ENCODE measurements around the gene CLEC7A. TPM values are rescaled to one million over a fixed set of nuclear protein-coding genes. Genes with fewer than 3 reads are reported as not detected.
A peak's percentile ranks its signal among the peaks of the same experiment; 100 is the strongest.

Gene CLEC7A
- total RNA-seq, 2 donors from 2014 or later = 4.2 to 7.9 TPM

DNA sequence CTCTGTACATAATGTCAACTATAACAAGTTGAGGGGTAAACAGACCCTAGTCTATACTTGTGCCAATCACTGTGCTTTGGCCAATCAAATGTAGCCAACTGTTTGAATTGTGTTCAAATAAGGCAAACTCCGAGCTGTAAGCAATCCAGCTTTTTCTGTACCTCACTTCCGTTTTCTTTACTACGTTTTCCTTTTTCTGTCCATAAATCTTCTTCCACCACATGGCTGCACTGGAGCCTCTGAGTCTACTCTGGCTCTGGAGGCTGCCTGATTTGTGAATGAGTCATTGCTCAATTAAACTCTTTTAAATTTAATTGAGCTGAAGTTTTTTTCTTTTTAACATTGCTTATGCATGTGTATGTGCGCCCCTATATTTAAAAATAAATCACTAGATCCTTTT lies 60.9 kb downstream of the CLEC7A start:
- TF ChIP-seq, protein P1, sequence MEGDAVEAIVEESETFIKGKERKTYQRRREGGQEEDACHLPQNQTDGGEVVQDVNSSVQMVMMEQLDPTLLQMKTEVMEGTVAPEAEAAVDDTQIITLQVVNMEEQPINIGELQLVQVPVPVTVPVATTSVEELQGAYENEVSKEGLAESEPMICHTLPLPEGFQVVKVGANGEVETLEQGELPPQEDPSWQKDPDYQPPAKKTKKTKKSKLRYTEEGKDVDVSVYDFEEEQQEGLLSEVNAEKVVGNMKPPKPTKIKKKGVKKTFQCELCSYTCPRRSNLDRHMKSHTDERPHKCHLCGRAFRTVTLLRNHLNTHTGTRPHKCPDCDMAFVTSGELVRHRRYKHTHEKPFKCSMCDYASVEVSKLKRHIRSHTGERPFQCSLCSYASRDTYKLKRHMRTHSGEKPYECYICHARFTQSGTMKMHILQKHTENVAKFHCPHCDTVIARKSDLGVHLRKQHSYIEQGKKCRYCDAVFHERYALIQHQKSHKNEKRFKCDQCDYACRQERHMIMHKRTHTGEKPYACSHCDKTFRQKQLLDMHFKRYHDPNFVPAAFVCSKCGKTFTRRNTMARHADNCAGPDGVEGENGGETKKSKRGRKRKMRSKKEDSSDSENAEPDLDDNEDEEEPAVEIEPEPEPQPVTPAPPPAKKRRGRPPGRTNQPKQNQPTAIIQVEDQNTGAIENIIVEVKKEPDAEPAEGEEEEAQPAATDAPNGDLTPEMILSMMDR (IDR thresholded peaks at IDR 0.05) = no peak
- H3K27ac ChIP-seq = peak overlapping the region; percentile 49 to 65
- H3K4me1 ChIP-seq = no peaks in the 10 kb centered on the region
- no peak overlapping the region for H3K4me3 ChIP-seq
- H3K27me3 ChIP-seq = no peaks in the 10 kb centered on the region
- H3K36me3 ChIP-seq = no peaks in the 10 kb centered on the region
- no peaks in the 10 kb centered on the region for H3K9me3 ChIP-seq
- DNase-seq (ENCODE audit: low spot score) = no peak

DNA sequence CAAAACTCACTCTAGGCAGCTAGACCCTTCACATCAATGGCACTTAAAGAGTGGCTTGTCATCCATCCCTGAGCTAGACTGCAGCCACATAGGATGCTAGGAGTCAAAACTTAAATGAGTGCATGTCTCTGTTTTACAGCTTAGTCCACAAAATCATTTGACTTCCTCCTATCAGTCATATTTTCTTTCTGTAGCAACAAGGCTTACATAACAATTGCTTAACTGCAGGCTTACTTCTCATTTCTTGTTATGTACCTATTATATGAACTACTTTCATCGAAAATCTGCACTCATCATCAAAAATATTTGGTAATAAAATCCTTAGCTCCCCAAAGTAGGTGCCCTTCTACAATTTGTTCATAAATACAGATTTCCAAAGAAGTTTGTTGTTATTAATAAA lies 61.4 kb downstream of the CLEC7A start:
- Histone ChIP-seq H3K36me3 (no peaks in the 10 kb centered on the region), H3K4me3 (no peak overlapping the region), H3K9me3 (no peaks in the 10 kb centered on the region), H3K4me1 (no peaks in the 10 kb centered on the region), H3K27me3 (no peaks in the 10 kb centered on the region), H3K27ac (peak overlapping the region; percentile 49 to 65)
- TF ChIP-seq, protein P1 (IDR thresholded peaks at IDR 0.05) = no peak
- DNase-seq (ENCODE audit: low spot score) = no peak

DNA sequence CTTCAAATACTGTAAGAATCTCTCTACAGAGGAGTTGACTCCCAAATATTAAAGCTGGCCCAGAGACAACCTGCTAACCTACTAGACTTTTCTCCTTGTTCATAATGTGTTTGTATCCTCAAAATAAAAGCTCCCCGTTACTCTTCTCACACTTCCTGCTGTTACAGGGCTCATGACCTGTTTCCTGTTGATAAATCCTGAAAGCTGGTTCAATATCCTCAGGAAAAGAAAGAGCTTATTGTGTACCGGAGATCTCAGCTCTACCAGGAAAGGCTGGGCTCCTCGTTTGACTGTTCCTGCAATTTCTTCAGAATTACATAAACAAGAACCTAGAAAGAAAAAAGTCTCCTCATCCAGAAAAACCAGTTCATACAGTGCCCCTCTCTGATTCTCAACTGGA lies 62.1 kb downstream of the CLEC7A start:
- Histone ChIP-seq H3K27ac (peak overlapping the region; percentile 49 to 65), H3K9me3 (no peaks in the 10 kb centered on the region), H3K36me3 (no peaks in the 10 kb centered on the region), H3K27me3 (no peaks in the 10 kb centered on the region), H3K4me3 (no peak overlapping the region), H3K4me1 (no peaks in the 10 kb centered on the region)
- DNase-seq (ENCODE audit: low spot score) = no peak
- TF ChIP-seq, protein P1 (IDR thresholded peaks at IDR 0.05) = no peak

DNA sequence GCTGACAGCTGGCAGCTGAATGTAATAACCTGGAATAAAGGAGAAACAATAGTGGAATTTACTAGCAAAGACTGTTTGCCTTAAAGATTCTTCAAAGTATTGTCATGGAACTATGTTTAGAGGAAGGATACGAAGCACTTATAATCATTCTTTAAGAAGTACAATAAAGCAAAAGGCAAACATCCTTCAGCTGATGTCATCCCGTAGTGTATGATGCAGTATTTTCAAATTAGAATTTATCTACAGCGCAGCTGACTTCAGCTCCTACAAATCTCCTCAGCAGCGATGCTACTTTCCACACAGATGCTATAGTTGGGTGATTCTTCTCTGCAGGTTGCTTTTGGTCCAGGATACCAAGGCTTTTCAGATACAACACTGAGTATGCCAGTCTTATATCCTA lies 62.7 kb downstream of the CLEC7A start:
- Histone ChIP-seq H3K4me1 (no peaks in the 10 kb centered on the region), H3K27ac (peak overlapping the region; percentile 49 to 65), H3K9me3 (no peaks in the 10 kb centered on the region), H3K4me3 (no peak overlapping the region), H3K36me3 (no peaks in the 10 kb centered on the region), H3K27me3 (no peaks in the 10 kb centered on the region)
- TF ChIP-seq, protein P1 (IDR thresholded peaks at IDR 0.05) = no peak
- DNase-seq (ENCODE audit: low spot score) = no peak

Other genes starting within 250 kb of the CLEC7A start
- gene KLRF2, start 248.7 kb downstream of the CLEC7A start, total RNA-seq = not detected
- gene CLEC2A, start 197.8 kb downstream of the CLEC7A start, total RNA-seq = not detected
- gene CLEC12A, start 158.8 kb downstream of the CLEC7A start, total RNA-seq = 1 to 10 TPM in 1 of 2 donors, under 1 TPM in 1; 0.47 to 1.3 TPM
- gene CLEC1B, start 131.1 kb downstream of the CLEC7A start, total RNA-seq = not detected
- gene CLEC12B, start 119.6 kb downstream of the CLEC7A start, total RNA-seq = not detected
- not detected for gene CLEC9A, start 99.5 kb downstream of the CLEC7A start, total RNA-seq
- 1 to 10 TPM in 1 of 2 donors, under 1 TPM in 1; 0.93 to 2.8 TPM for gene CLEC1A, start 31.2 kb downstream of the CLEC7A start, total RNA-seq
- 1 to 10 TPM; 1.6 to 2.5 TPM for gene OLR1, start 41.9 kb upstream of the CLEC7A start, total RNA-seq
- gene TMEM52B, start 48.8 kb upstream of the CLEC7A start, total RNA-seq = under 1 TPM in 1 of 2 donors, not detected in 1; 0.51 TPM
- 100 to 1,000 TPM; 180 to 335 TPM for gene GABARAPL1, start 82.7 kb upstream of the CLEC7A start, total RNA-seq
- gene KLRD1, start 177.7 kb upstream of the CLEC7A start, total RNA-seq = under 1 TPM; 0.82 to 0.94 TPM